Panc1 (cell line): ENCODE data around the gene SRRM3. TPM values are rescaled to one million over a fixed set of nuclear protein-coding genes. Genes with fewer than 3 reads are reported as not detected.

Experiments
- total RNA-seq: library from RNA; stranded (reverse); gene quantifications from one replicate; pipeline ENCODE4 v1.2.1, GENCODE V29; 2021; ENCODE audit not compliant: unreplicated experiment

SRRM3 gene
- total RNA-seq, 1 experiment from 2014 or later = 8.5 TPM

Other genes with a start within 250 kb of the SRRM3 start
- 71.0 TPM for gene TMEM120A, start 207.3 kb upstream of the SRRM3 start, total RNA-seq
- gene STYXL1, start 153.9 kb upstream of the SRRM3 start, total RNA-seq = 57.6 TPM
- 365 TPM for gene MDH2, start 153.8 kb upstream of the SRRM3 start, total RNA-seq
- gene HSPB1, start 100.8 kb downstream of the SRRM3 start, total RNA-seq = 422 TPM
- gene YWHAG, start 157.1 kb downstream of the SRRM3 start, total RNA-seq = 210 TPM
- 1.6 TPM for gene SSC4D, start 207.8 kb downstream of the SRRM3 start, total RNA-seq
- gene ZP3, start 223.1 kb downstream of the SRRM3 start, total RNA-seq = 23.3 TPM